Measurements from ENCODE around the gene TRIM2.
A peak's percentile ranks its signal among the peaks of the same experiment; 100 is the strongest.

The TRIM2 gene

GRCh38 chr4:153252122-153252521, 47.9 kb downstream of the TRIM2 start:
- WGBS, 2 donors (ENCODE audit: extremely low coverage in 2 of 2, insufficient read length in 2 of 2, insufficient replicate concordance in 1 of 2) = no CpG with 5 or more reads among the region's 3 CpGs
- Histone ChIP-seq H3K9ac (ENCODE audit: low read depth, low read length, poor library complexity) (no peak overlapping the region), H2BK120ac (ENCODE audit: low read depth, low read length) (no peak overlapping the region)

GRCh38 chr4:153255233-153255632, 51.0 kb downstream of the TRIM2 start:
- H2AK5ac ChIP-seq (ENCODE audit: low read depth, low read length) = no peak overlapping the region
- no peaks in the 10 kb centered on the region for H3K27me3 ChIP-seq (ENCODE audit: control insufficient read depth in 3 of 3, insufficient read depth in 3 of 3, low read depth in 1 of 3, low read length in 3 of 3)
- H3K27ac ChIP-seq (replicated peaks; ENCODE audit: low read length) = no peak overlapping the region
- H2BK15ac ChIP-seq (ENCODE audit: low read length) = no peak overlapping the region
- no peak overlapping the region for H2BK12ac ChIP-seq (ENCODE audit: low read length)
- H3K23ac ChIP-seq (ENCODE audit: low read depth, low read length, poor library complexity) = no peak overlapping the region
- H3K9me3 ChIP-seq (replicated peaks in 1 of 2; ENCODE audit: control insufficient read depth in 2 of 2, insufficient read depth in 1 of 2, low read depth in 1 of 2, low read length in 2 of 2) = no peaks in the 10 kb centered on the region
- no peak overlapping the region for H3K14ac ChIP-seq (ENCODE audit: low read length)
- H4K91ac ChIP-seq (ENCODE audit: low read depth, low read length, poor library complexity) = no peak overlapping the region
- H3K18ac ChIP-seq (ENCODE audit: low read length) = no peak overlapping the region
- no peak overlapping the region for H2BK120ac ChIP-seq (ENCODE audit: low read depth, low read length)
- WGBS, 2 donors (ENCODE audit: extremely low coverage in 2 of 2, insufficient read length in 2 of 2, insufficient replicate concordance in 1 of 2) = no CpG with 5 or more reads among the region's 3 CpGs
- DNase-seq (ENCODE audit: low spot score) = no peak
- H3K36me3 ChIP-seq (replicated peaks in 1 of 2; ENCODE audit: control insufficient read depth in 2 of 2, insufficient read depth in 2 of 2, low read length in 2 of 2) = peaks cover 0 to 43% of the 10 kb centered on the region in 2 donors
- H3K79me1 ChIP-seq (ENCODE audit: low read depth, low read length) = no peaks in the 10 kb centered on the region
- H3K4ac ChIP-seq (ENCODE audit: low read length) = no peak overlapping the region
- H3K4me1 ChIP-seq (ENCODE audit: control insufficient read depth in 2 of 2, insufficient read depth in 1 of 2, low read depth in 1 of 2, low read length in 2 of 2) = peaks cover 14 to 42% of the 10 kb centered on the region in 2 donors
- no peak overlapping the region for H2AFZ ChIP-seq (ENCODE audit: low read length)
- H3K4me3 ChIP-seq (ENCODE audit: low read length in 2 of 2) = no peak overlapping the region
- no peak overlapping the region for H2BK5ac ChIP-seq (ENCODE audit: low read length)
- no peak overlapping the region for H4K8ac ChIP-seq (ENCODE audit: low read depth, low read length)
- no peak overlapping the region for H3K9ac ChIP-seq (ENCODE audit: low read depth, low read length, poor library complexity)
- no peak overlapping the region for H3K4me2 ChIP-seq (ENCODE audit: insufficient read depth, low read length, poor library complexity, severe bottlenecking)

More at GRCh38 chr4:153252122-153252521, 47.9 kb downstream of the TRIM2 start:
- Histone ChIP-seq H3K27me3 (ENCODE audit: control insufficient read depth in 3 of 3, insufficient read depth in 3 of 3, low read depth in 1 of 3, low read length in 3 of 3) (no peaks in the 10 kb centered on the region), H3K36me3 (replicated peaks in 1 of 2; ENCODE audit: control insufficient read depth in 2 of 2, insufficient read depth in 2 of 2, low read length in 2 of 2) (peaks cover 0 to 45% of the 10 kb centered on the region in 2 donors), H2AFZ (ENCODE audit: low read length) (no peak overlapping the region), H4K8ac (ENCODE audit: low read depth, low read length) (no peak overlapping the region), H3K4me2 (ENCODE audit: insufficient read depth, low read length, poor library complexity, severe bottlenecking) (no peak overlapping the region), H2BK12ac (ENCODE audit: low read length) (no peak overlapping the region), H3K4me1 (ENCODE audit: control insufficient read depth in 2 of 2, insufficient read depth in 1 of 2, low read depth in 1 of 2, low read length in 2 of 2) (peaks cover 23 to 41% of the 10 kb centered on the region in 2 donors), H3K23ac (ENCODE audit: low read depth, low read length, poor library complexity) (no peak overlapping the region), H2BK15ac (ENCODE audit: low read length) (no peak overlapping the region), H4K91ac (ENCODE audit: low read depth, low read length, poor library complexity) (no peak overlapping the region), H3K18ac (ENCODE audit: low read length) (no peak overlapping the region), H3K4ac (ENCODE audit: low read length) (no peak overlapping the region), H3K9me3 (replicated peaks in 1 of 2; ENCODE audit: control insufficient read depth in 2 of 2, insufficient read depth in 1 of 2, low read depth in 1 of 2, low read length in 2 of 2) (no peaks in the 10 kb centered on the region), H3K4me3 (ENCODE audit: low read length in 2 of 2) (no peak overlapping the region), H2BK5ac (ENCODE audit: low read length) (no peak overlapping the region), H3K14ac (ENCODE audit: low read length) (no peak overlapping the region), H3K79me1 (ENCODE audit: low read depth, low read length) (no peaks in the 10 kb centered on the region), H2AK5ac (ENCODE audit: low read depth, low read length) (no peak overlapping the region), H3K27ac (replicated peaks; ENCODE audit: low read length) (no peak overlapping the region)
- no peak for DNase-seq (ENCODE audit: low spot score)

- Histone ChIP-seq H3K79me1 (ENCODE audit: low read depth, low read length) (no peaks in the 10 kb centered on the region), H2AFZ (ENCODE audit: low read length) (peak overlapping the region; percentile 4), H2BK12ac (ENCODE audit: low read length) (no peak overlapping the region), H3K9ac (ENCODE audit: low read depth, low read length, poor library complexity) (no peak overlapping the region), H3K4me1 (ENCODE audit: control insufficient read depth in 2 of 2, insufficient read depth in 1 of 2, low read depth in 1 of 2, low read length in 2 of 2) (peaks cover 6 to 34% of the 10 kb centered on the region in 2 donors), H3K9me3 (replicated peaks in 1 of 2; ENCODE audit: control insufficient read depth in 2 of 2, insufficient read depth in 1 of 2, low read depth in 1 of 2, low read length in 2 of 2) (peaks cover 0 to 15% of the 10 kb centered on the region in 2 donors), H3K18ac (ENCODE audit: low read length) (peak overlapping the region; percentile 76), H3K4me2 (ENCODE audit: insufficient read depth, low read length, poor library complexity, severe bottlenecking) (peak overlapping the region; percentile 64), H4K91ac (ENCODE audit: low read depth, low read length, poor library complexity) (no peak overlapping the region), H3K23ac (ENCODE audit: low read depth, low read length, poor library complexity) (no peak overlapping the region), H3K14ac (ENCODE audit: low read length) (no peak overlapping the region), H2BK5ac (ENCODE audit: low read length) (no peak overlapping the region), H2BK15ac (ENCODE audit: low read length) (no peak overlapping the region), H2AK5ac (ENCODE audit: low read depth, low read length) (no peak overlapping the region), H4K8ac (ENCODE audit: low read depth, low read length) (no peak overlapping the region), H3K36me3 (replicated peaks in 1 of 2; ENCODE audit: control insufficient read depth in 2 of 2, insufficient read depth in 2 of 2, low read length in 2 of 2) (peaks cover 0 to 45% of the 10 kb centered on the region in 2 donors), H3K4me3 (ENCODE audit: low read length in 2 of 2) (peak overlapping the region; percentile 55 to 75), H2BK120ac (ENCODE audit: low read depth, low read length) (no peak overlapping the region), H3K27me3 (ENCODE audit: control insufficient read depth in 3 of 3, insufficient read depth in 3 of 3, low read depth in 1 of 3, low read length in 3 of 3) (no peaks in the 10 kb centered on the region), H3K4ac (ENCODE audit: low read length) (no peak overlapping the region), H3K27ac (replicated peaks; ENCODE audit: low read length) (peak overlapping the region; percentile 79)
- WGBS, 2 donors (ENCODE audit: extremely low coverage in 2 of 2, insufficient read length in 2 of 2, insufficient replicate concordance in 1 of 2) = no CpG with 5 or more reads among the region's 11 CpGs
- peak; percentile 69 for DNase-seq (ENCODE audit: low spot score)
Measured at GRCh38 chr4:153257151-153257620, 52.9 kb downstream of the TRIM2 start.

- DNase-seq (ENCODE audit: low spot score) = no peak
- H3K9ac ChIP-seq (ENCODE audit: low read depth, low read length, poor library complexity) = no peak overlapping the region
- H2BK15ac ChIP-seq (ENCODE audit: low read length) = no peak overlapping the region
- H3K27ac ChIP-seq (replicated peaks; ENCODE audit: low read length) = peak overlapping the region; percentile 79
- no CpG with 5 or more reads among the region's 5 CpGs for WGBS, 2 donors (ENCODE audit: extremely low coverage in 2 of 2, insufficient read length in 2 of 2, insufficient replicate concordance in 1 of 2)
- peaks cover 6 to 34% of the 10 kb centered on the region in 2 donors for H3K4me1 ChIP-seq (ENCODE audit: control insufficient read depth in 2 of 2, insufficient read depth in 1 of 2, low read depth in 1 of 2, low read length in 2 of 2)
- no peak overlapping the region for H2BK5ac ChIP-seq (ENCODE audit: low read length)
- H3K36me3 ChIP-seq (replicated peaks in 1 of 2; ENCODE audit: control insufficient read depth in 2 of 2, insufficient read depth in 2 of 2, low read length in 2 of 2) = peaks cover 0 to 48% of the 10 kb centered on the region in 2 donors
- H3K4me2 ChIP-seq (ENCODE audit: insufficient read depth, low read length, poor library complexity, severe bottlenecking) = peak overlapping the region; percentile 64
- no peak overlapping the region for H3K23ac ChIP-seq (ENCODE audit: low read depth, low read length, poor library complexity)
- H3K18ac ChIP-seq (ENCODE audit: low read length) = no peak overlapping the region
- no peak overlapping the region for H2BK12ac ChIP-seq (ENCODE audit: low read length)
- no peaks in the 10 kb centered on the region for H3K27me3 ChIP-seq (ENCODE audit: control insufficient read depth in 3 of 3, insufficient read depth in 3 of 3, low read depth in 1 of 3, low read length in 3 of 3)
- H4K8ac ChIP-seq (ENCODE audit: low read depth, low read length) = no peak overlapping the region
- no peak overlapping the region for H3K14ac ChIP-seq (ENCODE audit: low read length)
- H4K91ac ChIP-seq (ENCODE audit: low read depth, low read length, poor library complexity) = no peak overlapping the region
- H3K9me3 ChIP-seq (replicated peaks in 1 of 2; ENCODE audit: control insufficient read depth in 2 of 2, insufficient read depth in 1 of 2, low read depth in 1 of 2, low read length in 2 of 2) = peaks cover 2 to 23% of the 10 kb centered on the region in 2 donors
- peak overlapping the region; percentile 55 to 62 for H3K4me3 ChIP-seq (ENCODE audit: low read length in 2 of 2)
- H2BK120ac ChIP-seq (ENCODE audit: low read depth, low read length) = no peak overlapping the region
- H2AK5ac ChIP-seq (ENCODE audit: low read depth, low read length) = no peak overlapping the region
- H2AFZ ChIP-seq (ENCODE audit: low read length) = no peak overlapping the region
- no peak overlapping the region for H3K4ac ChIP-seq (ENCODE audit: low read length)
- H3K79me1 ChIP-seq (ENCODE audit: low read depth, low read length) = no peaks in the 10 kb centered on the region
Measured at GRCh38 chr4:153257991-153258390, 53.7 kb downstream of the TRIM2 start.
